ENCODE data around the gene MSANTD1. TPM values are rescaled to one million over a fixed set of nuclear protein-coding genes. Genes with fewer than 3 reads are reported as not detected.

The MSANTD1 gene
- total RNA-seq, 2 donors from 2014 or later = 1.00 to 2.5 TPM

GRCh38 chr4:3208826-3209225 lies 40.1 kb upstream of the MSANTD1 start:
- no peaks in the 10 kb centered on the region for H3K4me1 Mint-ChIP-seq

GRCh38 chr4:3209551-3210325 lies 39.2 kb upstream of the MSANTD1 start:
- Histone ChIP-seq H3K4me1 (ENCODE audit: control insufficient read depth, insufficient read depth, low read length) (no peaks in the 10 kb centered on the region), H3K36me3 (ENCODE audit: control insufficient read depth, insufficient read depth, low read length) (peaks cover 87% of the 10 kb centered on the region), H3K4me3 (ENCODE audit: low read length) (no peak overlapping the region), H3K9ac (ENCODE audit: extremely low read depth, low read length, poor library complexity, severe bottlenecking) (no peak overlapping the region), H3K27ac (ENCODE audit: low read depth, low read length) (no peak overlapping the region), H3K27me3 (ENCODE audit: control insufficient read depth, insufficient read depth, low read length, poor library complexity, severe bottlenecking) (no peaks in the 10 kb centered on the region), H3K9me3 (ENCODE audit: control insufficient read depth, low read length) (no peaks in the 10 kb centered on the region)
- H3K4me1 Mint-ChIP-seq = no peaks in the 10 kb centered on the region
- H3K36me3 Mint-ChIP-seq (ENCODE audit: low read depth) = peaks cover 75% of the 10 kb centered on the region
- 95 to 97% methylated on average over 15 to 17 of the region's 17 CpGs for WGBS, 2 experiments (ENCODE audit: insufficient coverage in 1 of 2, insufficient read length in 1 of 2)
- TF ChIP-seq CTCF (conservative IDR thresholded peaks at IDR 0.05) = no peak
- H3K27me3 Mint-ChIP-seq (ENCODE audit: insufficient read depth) = no peaks in the 10 kb centered on the region
- no peaks in the 10 kb centered on the region for H3K9me3 Mint-ChIP-seq
- no peak overlapping the region for H3K4me3 Mint-ChIP-seq
- no peak for DNase-seq
- H3K27ac Mint-ChIP-seq = peak overlapping the region; percentile 27

More at GRCh38 chr4:3208826-3209225, 40.1 kb upstream of the MSANTD1 start:
- Mint-ChIP-seq H3K4me3 (no peak overlapping the region), H3K36me3 (ENCODE audit: low read depth) (peaks cover 71% of the 10 kb centered on the region), H3K27me3 (ENCODE audit: insufficient read depth) (no peaks in the 10 kb centered on the region), H3K27ac (no peak overlapping the region), H3K9me3 (no peaks in the 10 kb centered on the region)
- no peak for TF ChIP-seq CTCF (conservative IDR thresholded peaks at IDR 0.05)
- H3K27ac ChIP-seq (ENCODE audit: low read depth, low read length) = no peak overlapping the region
- no peak overlapping the region for H3K4me3 ChIP-seq (ENCODE audit: low read length)
- no peaks in the 10 kb centered on the region for H3K4me1 ChIP-seq (ENCODE audit: control insufficient read depth, insufficient read depth, low read length)
- H3K36me3 ChIP-seq (ENCODE audit: control insufficient read depth, insufficient read depth, low read length) = peaks cover 84% of the 10 kb centered on the region
- H3K27me3 ChIP-seq (ENCODE audit: control insufficient read depth, insufficient read depth, low read length, poor library complexity, severe bottlenecking) = no peaks in the 10 kb centered on the region
- no peak for DNase-seq
- no peaks in the 10 kb centered on the region for H3K9me3 ChIP-seq (ENCODE audit: control insufficient read depth, low read length)
- H3K9ac ChIP-seq (ENCODE audit: extremely low read depth, low read length, poor library complexity, severe bottlenecking) = no peak overlapping the region
- 91 to 96% methylated on average over 4 to 14 of the region's 14 CpGs for WGBS, 2 experiments (ENCODE audit: insufficient coverage in 1 of 2, insufficient read length in 1 of 2)

GRCh38 chr4:3210467-3210866 lies 38.5 kb upstream of the MSANTD1 start:
- H3K36me3 ChIP-seq (ENCODE audit: control insufficient read depth, insufficient read depth, low read length) = peaks cover 94% of the 10 kb centered on the region
- peak overlapping the region; percentile 14 for H3K27ac Mint-ChIP-seq
- no peaks in the 10 kb centered on the region for H3K9me3 ChIP-seq (ENCODE audit: control insufficient read depth, low read length)
- H3K4me3 Mint-ChIP-seq = no peak overlapping the region
- H3K4me1 ChIP-seq (ENCODE audit: control insufficient read depth, insufficient read depth, low read length) = no peaks in the 10 kb centered on the region
- peaks cover 80% of the 10 kb centered on the region for H3K36me3 Mint-ChIP-seq (ENCODE audit: low read depth)
- no peak for TF ChIP-seq CTCF (conservative IDR thresholded peaks at IDR 0.05)
- H3K27me3 Mint-ChIP-seq (ENCODE audit: insufficient read depth) = no peaks in the 10 kb centered on the region
- H3K27ac ChIP-seq (ENCODE audit: low read depth, low read length) = no peak overlapping the region
- 93 to 100% methylated on average over 4 to 6 of the region's 6 CpGs for WGBS, 2 experiments (ENCODE audit: insufficient coverage in 1 of 2, insufficient read length in 1 of 2)
- no peak overlapping the region for H3K4me3 ChIP-seq (ENCODE audit: low read length)
- H3K9ac ChIP-seq (ENCODE audit: extremely low read depth, low read length, poor library complexity, severe bottlenecking) = no peak overlapping the region
- no peak for DNase-seq
- no peaks in the 10 kb centered on the region for H3K27me3 ChIP-seq (ENCODE audit: control insufficient read depth, insufficient read depth, low read length, poor library complexity, severe bottlenecking)
- H3K9me3 Mint-ChIP-seq = no peaks in the 10 kb centered on the region
- no peaks in the 10 kb centered on the region for H3K4me1 Mint-ChIP-seq

Data from endodermal cell (in vitro differentiated cells).